GM10266 (cell line): Measurements from ENCODE around the gene CABLES1.

Experiments
- DNase-seq: peaks from one replicate; pipeline ENCODE4 v3.0.0; 2012; ENCODE audit errors: extremely low spot score
- TF ChIP-seq, protein P1 (sequence below): IDR thresholded peaks from 2 replicates; pipeline ENCODE4 v1.5.1; 2012; ENCODE audit warnings: mild to moderate bottlenecking, low read depth; ENCODE audit not compliant: control insufficient read depth, insufficient read depth; ENCODE audit errors: missing control alignments

Gene CABLES1

DNA sequence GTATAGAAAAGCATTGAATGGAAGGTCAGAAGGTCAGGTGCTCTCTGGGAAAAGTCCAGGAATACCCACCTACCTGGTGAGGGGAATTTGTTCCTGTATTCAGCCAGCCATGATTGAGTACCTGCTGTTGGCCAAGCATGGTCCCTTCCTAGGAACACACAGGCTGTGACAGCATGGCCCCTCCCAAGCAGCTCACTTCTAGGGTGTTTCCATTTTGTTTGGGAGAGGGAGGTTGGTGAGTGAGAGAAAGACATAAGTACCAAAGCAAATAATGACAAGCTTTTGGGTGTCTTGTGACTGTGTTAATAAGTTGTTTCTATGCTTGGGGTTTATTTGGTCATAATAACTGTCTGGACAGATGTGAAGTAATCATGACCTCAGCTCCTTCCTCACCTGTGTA lies 46.3 kb downstream of the CABLES1 start:
- DNase-seq, result no peak
- TF ChIP-seq, protein P1, sequence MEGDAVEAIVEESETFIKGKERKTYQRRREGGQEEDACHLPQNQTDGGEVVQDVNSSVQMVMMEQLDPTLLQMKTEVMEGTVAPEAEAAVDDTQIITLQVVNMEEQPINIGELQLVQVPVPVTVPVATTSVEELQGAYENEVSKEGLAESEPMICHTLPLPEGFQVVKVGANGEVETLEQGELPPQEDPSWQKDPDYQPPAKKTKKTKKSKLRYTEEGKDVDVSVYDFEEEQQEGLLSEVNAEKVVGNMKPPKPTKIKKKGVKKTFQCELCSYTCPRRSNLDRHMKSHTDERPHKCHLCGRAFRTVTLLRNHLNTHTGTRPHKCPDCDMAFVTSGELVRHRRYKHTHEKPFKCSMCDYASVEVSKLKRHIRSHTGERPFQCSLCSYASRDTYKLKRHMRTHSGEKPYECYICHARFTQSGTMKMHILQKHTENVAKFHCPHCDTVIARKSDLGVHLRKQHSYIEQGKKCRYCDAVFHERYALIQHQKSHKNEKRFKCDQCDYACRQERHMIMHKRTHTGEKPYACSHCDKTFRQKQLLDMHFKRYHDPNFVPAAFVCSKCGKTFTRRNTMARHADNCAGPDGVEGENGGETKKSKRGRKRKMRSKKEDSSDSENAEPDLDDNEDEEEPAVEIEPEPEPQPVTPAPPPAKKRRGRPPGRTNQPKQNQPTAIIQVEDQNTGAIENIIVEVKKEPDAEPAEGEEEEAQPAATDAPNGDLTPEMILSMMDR, result no peak

DNA sequence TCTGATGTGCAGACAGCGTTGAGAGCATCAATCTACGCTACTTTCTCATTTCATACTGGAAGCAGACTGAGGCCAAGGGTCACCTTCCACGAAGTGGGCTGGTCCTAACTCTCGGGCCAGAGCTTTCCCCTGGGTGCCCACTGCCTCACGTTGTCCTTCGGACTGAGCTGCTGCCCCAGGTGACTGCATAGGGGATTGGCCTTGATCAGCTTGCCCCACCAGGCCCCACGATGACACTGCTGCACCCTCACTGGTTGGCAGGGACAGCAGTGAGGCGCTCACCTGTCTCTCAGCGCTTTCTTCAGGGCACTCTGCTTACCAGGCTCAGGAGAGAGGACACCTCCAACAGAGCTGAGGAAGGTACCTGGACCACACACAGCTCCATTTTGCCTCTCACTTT lies 47.3 kb downstream of the CABLES1 start:
- TF ChIP-seq, protein P1, result no peak
- no peak for DNase-seq

GRCh38 chr18:23183411-23184150 lies 48.3 kb downstream of the CABLES1 start:
- TF ChIP-seq, protein P1, result no peak
- no peak for DNase-seq

GRCh38 chr18:23186781-23187180 lies 51.5 kb downstream of the CABLES1 start:
- TF ChIP-seq, protein P1, result no peak
- DNase-seq, result no peak

DNA sequence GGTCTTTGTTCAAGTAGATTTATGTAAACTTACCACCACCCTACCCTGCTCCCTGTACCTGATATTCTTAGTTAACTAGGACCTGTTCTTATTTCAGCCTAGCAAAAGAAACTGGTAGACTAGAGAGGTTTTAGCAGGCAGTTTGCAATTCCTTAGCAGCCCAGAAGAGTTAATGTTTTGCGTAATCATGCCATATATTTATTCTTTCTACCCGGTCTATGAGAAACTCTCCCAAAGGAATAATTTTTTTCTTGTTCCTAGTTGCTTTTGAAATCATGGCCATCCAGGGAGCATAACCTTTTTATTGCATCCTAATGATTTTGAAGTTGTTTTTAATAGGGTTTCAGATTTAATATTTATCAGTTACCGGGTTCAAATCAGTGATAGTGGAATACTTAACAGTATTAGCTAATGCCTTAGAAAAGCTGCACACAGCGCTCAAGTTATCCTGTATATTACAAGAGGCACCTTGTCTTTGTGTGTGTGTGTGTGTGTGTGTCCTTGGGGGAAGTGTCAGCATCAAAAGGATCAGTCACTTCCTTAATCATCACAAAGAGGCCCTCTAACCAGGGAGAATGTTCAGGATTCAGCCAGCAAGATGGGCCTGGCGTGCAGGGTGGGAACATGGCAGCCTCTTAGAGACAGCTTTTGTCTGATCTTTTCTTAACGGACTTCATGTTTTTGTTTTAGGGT lies 52.9 kb downstream of the CABLES1 start:
- TF ChIP-seq, protein P1, result no peak
- no peak for DNase-seq

- TF ChIP-seq, protein P1, result no peak
- DNase-seq, result no peak
Observed at GRCh38 chr18:23189099-23189498, 53.8 kb downstream of the CABLES1 start.

- no peak for DNase-seq
- TF ChIP-seq, protein P1, result no peak
Observed at GRCh38 chr18:23189768-23190661, 54.7 kb downstream of the CABLES1 start.
